Activated B cell treated with CpG ODN at 0.5 μM for 24 hours (primary cell): ENCODE results near the gene GNPDA2. TPM values are rescaled to one million over a fixed set of nuclear protein-coding genes. Genes with fewer than 3 reads are reported as not detected.
"Not testable (repeated sequence)": the region's sequence is repeated elsewhere in the genome, so short reads cannot be mapped to it uniquely, and the experiment has no call there.

ENCODE experiments used
- ATAC-seq: fragments of 200-7000 bp; cut with Tn5 transposase; one replicate; pipeline ENCODE4 v1.10.0; 2021; ENCODE audit warnings: low read depth, mild to moderate bottlenecking, moderate library complexity
- CTCF ChIA-PET: fragments of 350-600 bp; sonication (Branson Sonifier 250); formaldehyde crosslinking; loops from one replicate; lab custom pipeline; 2021; ENCODE audit warnings: antibody characterized with exemption; lab: Charles Lee
- POLR2A ChIA-PET: fragments of 350-600 bp; sonication (Branson Sonifier 250); formaldehyde crosslinking; loops from one replicate; lab custom pipeline; 2021; ENCODE audit warnings: antibody characterized with exemption; lab: Charles Lee
- DNase-seq: peaks from one replicate; pipeline ENCODE4 v3.0.0; 2022
- H3K27ac Mint-ChIP-seq: one replicate; pipeline ENCODE4 v1.8.0; 2020; ENCODE audit warnings: mixed read lengths
- H3K27me3 Mint-ChIP-seq: one replicate; pipeline ENCODE4 v1.8.0; 2021; ENCODE audit warnings: mixed read lengths
- H3K36me3 Mint-ChIP-seq: one replicate; pipeline ENCODE4 v1.8.0; 2021; ENCODE audit warnings: low read depth, mixed read lengths
- H3K4me1 Mint-ChIP-seq: one replicate; pipeline ENCODE4 v1.8.0; 2021; ENCODE audit warnings: mixed read lengths
- H3K4me3 Mint-ChIP-seq: one replicate; pipeline ENCODE4 v1.8.0; 2020; ENCODE audit warnings: mild to moderate bottlenecking, mixed read lengths
- H3K9me3 Mint-ChIP-seq: one replicate; pipeline ENCODE4 v1.8.0; 2020; ENCODE audit warnings: mixed read lengths
- intact Hi-C: fragments of 100-400 bp; cut with micrococcal nuclease; formaldehyde crosslinking; loops from one replicate; pipeline ENCODE4 v1.15.1; 2024
- total RNA-seq: library from RNA; stranded (reverse); gene quantifications from 2 replicates; pipeline ENCODE4 v1.2.3, GENCODE V29; 2022
- TF ChIP-seq, protein P1 (sequence below): fragments of 200-600 bp; IDR thresholded peaks from one replicate; pipeline ENCODE4 v1.8.0; 2022; ENCODE audit warnings: antibody characterized with exemption, mild to moderate bottlenecking

GNPDA2 gene
- total RNA-seq, 1 donor from 2014 or later: 17.6 TPM

DNA sequence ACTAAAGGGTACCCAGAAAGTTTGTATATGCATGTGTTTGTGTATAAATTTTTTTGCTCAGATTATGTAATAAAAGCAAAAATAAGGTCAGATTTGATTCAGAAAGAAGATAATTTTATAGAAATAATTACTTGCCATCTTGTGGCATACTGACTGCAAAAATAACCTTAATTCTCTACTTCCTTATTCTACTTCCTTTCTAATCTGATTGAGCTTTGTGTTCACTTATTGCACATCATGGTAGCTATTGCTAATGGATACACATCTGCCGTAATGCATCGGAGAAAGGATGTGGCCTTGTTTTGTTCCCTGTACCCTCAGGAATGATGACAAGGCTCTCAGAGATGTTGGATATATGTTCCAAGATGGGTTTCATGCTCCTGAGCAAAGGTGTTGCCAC, 10.5 kb upstream of the GNPDA2 start:
- ATAC-seq (peak; percentile 49), DNase-seq (no peak)
- H3K4me3 Mint-ChIP-seq: peak overlapping the region; percentile 13
- peaks cover 20% of the 10 kb centered on the region for H3K27me3 Mint-ChIP-seq
- H3K4me1 Mint-ChIP-seq: peaks cover 10% of the 10 kb centered on the region
- intact Hi-C loops: no loop called here
- H3K27ac Mint-ChIP-seq: peak overlapping the region; percentile 51
- ChIA-PET CTCF (interaction anchor here (1.3 kb wide), 1 partner anchor 22 kb away, joined by 3 read pairs; no protein-coding TSS in a partner anchor), POLR2A (interaction anchor here (0.7 kb wide), 1 partner anchor 58 kb away, joined by 3 read pairs; no protein-coding TSS in a partner anchor)
- no peaks in the 10 kb centered on the region for H3K9me3 Mint-ChIP-seq
- TF ChIP-seq, protein P1, sequence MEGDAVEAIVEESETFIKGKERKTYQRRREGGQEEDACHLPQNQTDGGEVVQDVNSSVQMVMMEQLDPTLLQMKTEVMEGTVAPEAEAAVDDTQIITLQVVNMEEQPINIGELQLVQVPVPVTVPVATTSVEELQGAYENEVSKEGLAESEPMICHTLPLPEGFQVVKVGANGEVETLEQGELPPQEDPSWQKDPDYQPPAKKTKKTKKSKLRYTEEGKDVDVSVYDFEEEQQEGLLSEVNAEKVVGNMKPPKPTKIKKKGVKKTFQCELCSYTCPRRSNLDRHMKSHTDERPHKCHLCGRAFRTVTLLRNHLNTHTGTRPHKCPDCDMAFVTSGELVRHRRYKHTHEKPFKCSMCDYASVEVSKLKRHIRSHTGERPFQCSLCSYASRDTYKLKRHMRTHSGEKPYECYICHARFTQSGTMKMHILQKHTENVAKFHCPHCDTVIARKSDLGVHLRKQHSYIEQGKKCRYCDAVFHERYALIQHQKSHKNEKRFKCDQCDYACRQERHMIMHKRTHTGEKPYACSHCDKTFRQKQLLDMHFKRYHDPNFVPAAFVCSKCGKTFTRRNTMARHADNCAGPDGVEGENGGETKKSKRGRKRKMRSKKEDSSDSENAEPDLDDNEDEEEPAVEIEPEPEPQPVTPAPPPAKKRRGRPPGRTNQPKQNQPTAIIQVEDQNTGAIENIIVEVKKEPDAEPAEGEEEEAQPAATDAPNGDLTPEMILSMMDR: no peak
- no peaks in the 10 kb centered on the region for H3K36me3 Mint-ChIP-seq

DNA sequence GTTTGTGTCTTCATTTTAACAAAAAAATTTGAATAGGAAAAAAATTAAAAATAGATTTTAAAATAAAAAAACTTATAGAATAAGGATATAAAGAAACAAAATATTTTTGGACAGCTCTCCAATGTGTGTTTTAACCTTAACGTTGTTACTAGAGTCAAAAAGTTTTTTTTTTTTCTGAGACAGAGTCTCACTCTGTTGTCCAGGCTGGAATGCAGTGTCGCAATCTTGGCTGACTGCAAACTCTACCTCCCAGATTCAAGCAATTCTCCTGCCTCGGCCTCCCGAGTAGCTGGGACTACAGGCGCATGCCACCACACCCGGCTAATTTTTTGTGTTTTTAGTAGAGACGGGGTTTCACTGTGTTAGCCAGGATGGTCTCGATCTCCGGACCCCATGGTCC, 2.3 kb upstream of the GNPDA2 start:
- POLR2A ChIA-PET: interaction anchor here (4.0 kb wide), 1 partner anchor 50 kb away, joined by 43 read pairs; the partner anchor contains the start of gene GUF1
- H3K4me1 Mint-ChIP-seq: peaks cover 28% of the 10 kb centered on the region
- not testable (repeated sequence) for H3K4me3 Mint-ChIP-seq

DNA sequence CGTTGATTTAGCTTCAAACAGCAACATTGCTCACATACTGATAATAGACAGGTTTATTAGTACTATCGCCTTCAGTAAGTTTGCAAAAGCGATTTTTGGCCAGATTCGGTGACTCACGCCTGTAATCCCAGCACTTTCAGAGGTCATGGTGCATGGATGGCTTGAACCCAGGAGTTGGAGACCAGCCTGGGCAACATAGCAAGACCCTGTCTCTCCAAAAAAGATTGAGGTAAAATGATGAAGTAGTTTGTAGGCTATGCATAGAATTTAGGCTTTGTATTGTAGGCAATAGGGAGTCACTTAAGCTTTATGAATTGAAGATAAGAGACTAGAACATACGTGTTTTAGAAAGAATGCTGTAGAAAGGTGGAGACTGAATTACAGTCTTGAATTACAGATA, 1.1 kb upstream of the GNPDA2 start:
- Mint-ChIP-seq H3K4me1 (peaks cover 32% of the 10 kb centered on the region), H3K4me3 (peak overlapping the region; percentile 97), H3K27ac (no peak overlapping the region), H3K27me3 (no peaks in the 10 kb centered on the region), H3K36me3 (peaks cover 16% of the 10 kb centered on the region), H3K9me3 (no peaks in the 10 kb centered on the region)
- ATAC-seq: no peak
- CTCF ChIA-PET: no interaction called here
- DNase-seq: no peak
- TF ChIP-seq, protein P1: no peak
- POLR2A ChIA-PET: interaction anchor here (4.0 kb wide), 1 partner anchor 49 kb away, joined by 43 read pairs; the partner anchor contains the start of gene GUF1
- intact Hi-C loops: no loop called here

More for the DNA sequence above, 2.3 kb upstream of the GNPDA2 start:
- peaks cover 10% of the 10 kb centered on the region for H3K27me3 Mint-ChIP-seq
- DNase-seq, H3K27ac Mint-ChIP-seq, intact Hi-C loops, ATAC-seq, H3K9me3 Mint-ChIP-seq, CTCF ChIA-PET: not testable (repeated sequence)
- H3K36me3 Mint-ChIP-seq: peaks cover 16% of the 10 kb centered on the region

DNA sequence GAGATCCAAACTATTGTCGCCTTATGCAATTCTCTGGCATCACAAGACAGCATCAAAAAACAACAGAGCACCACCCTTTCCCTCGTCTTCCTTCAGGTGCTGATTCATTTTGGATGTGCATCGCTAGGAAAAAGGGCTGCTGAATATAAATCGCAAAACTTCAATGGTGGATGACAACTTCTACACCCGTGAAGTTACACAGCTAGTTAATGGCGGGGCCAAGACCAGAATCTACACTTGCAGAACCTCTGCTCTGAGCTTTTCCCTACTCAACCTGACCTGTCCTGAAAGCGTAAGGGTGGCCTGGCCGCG, 674 bp downstream of the GNPDA2 start:
- TF ChIP-seq, protein P1: no peak
- no peaks in the 10 kb centered on the region for H3K27me3 Mint-ChIP-seq
- POLR2A ChIA-PET: interaction anchor here (1.2 to 4.0 kb wide), 3 partner anchors 9 to 47 kb away, joined by 4 to 43 read pairs (median 6); partner anchors contain the start of gene GUF1
- CTCF ChIA-PET: interaction anchor here (1.1 kb wide), 1 partner anchor 48 kb away, joined by 3 read pairs; no protein-coding TSS in a partner anchor
- no peaks in the 10 kb centered on the region for H3K9me3 Mint-ChIP-seq
- ATAC-seq (no peak), DNase-seq (no peak)
- H3K36me3 Mint-ChIP-seq: peaks cover 19% of the 10 kb centered on the region
- intact Hi-C loops: loop anchor here (1.0 kb wide), 1 partner anchor 47 kb away; the partner anchor contains the start of gene GUF1
- peaks cover 37% of the 10 kb centered on the region for H3K4me1 Mint-ChIP-seq
- peak overlapping the region; percentile 96 for H3K27ac Mint-ChIP-seq
- peak overlapping the region; percentile 97 for H3K4me3 Mint-ChIP-seq

DNA sequence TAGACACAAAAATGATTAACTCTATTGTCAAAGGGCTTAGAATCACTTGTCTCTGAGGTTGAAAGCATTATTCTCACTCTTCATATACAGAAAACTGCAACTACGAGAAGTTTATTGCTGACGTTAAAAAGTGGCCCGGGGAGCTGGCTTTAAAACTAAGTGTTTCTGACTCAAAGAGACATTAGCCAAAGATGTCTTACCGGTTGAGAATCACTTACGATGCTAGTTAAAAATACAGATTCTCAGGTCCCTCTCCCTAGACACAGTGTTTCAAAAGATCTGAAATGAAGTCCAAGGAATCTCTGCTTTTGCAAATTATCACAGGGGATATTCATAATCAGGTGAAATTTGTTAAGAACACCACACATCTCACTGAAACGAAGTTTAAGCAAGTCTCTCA, 1.2 kb downstream of the GNPDA2 start:
- POLR2A ChIA-PET: interaction anchor here (1.5 to 4.0 kb wide), 2 partner anchors 8 to 46 kb away, joined by 6 to 43 read pairs; partner anchors contain the start of gene GUF1

More for the DNA sequence above, 1.2 kb downstream of the GNPDA2 start:
- peaks cover 24% of the 10 kb centered on the region for H3K36me3 Mint-ChIP-seq
- no peaks in the 10 kb centered on the region for H3K27me3 Mint-ChIP-seq
- TF ChIP-seq, protein P1: no peak
- H3K4me3 Mint-ChIP-seq: peak overlapping the region; percentile 97
- intact Hi-C loops: no loop called here
- peaks cover 38% of the 10 kb centered on the region for H3K4me1 Mint-ChIP-seq
- no peak for DNase-seq
- CTCF ChIA-PET: no interaction called here
- peak overlapping the region; percentile 96 for H3K27ac Mint-ChIP-seq
- H3K9me3 Mint-ChIP-seq: no peaks in the 10 kb centered on the region
- ATAC-seq: no peak
